CD4-positive, alpha-beta T cell treated with Interleukin-15 for 4 hours (primary cell): ENCODE data around the gene HACD4.
A peak's percentile ranks its signal among the peaks of the same experiment; 100 is the strongest.
"Not testable (repeated sequence)": the region's sequence is repeated elsewhere in the genome, so short reads cannot be mapped to it uniquely, and the experiment has no call there.

Source experiments
- DNase-seq: peaks from one replicate; pipeline ENCODE4 v3.0.0-alpha.2; 2020; ENCODE audit warnings: low spot score

HACD4 gene

DNA sequence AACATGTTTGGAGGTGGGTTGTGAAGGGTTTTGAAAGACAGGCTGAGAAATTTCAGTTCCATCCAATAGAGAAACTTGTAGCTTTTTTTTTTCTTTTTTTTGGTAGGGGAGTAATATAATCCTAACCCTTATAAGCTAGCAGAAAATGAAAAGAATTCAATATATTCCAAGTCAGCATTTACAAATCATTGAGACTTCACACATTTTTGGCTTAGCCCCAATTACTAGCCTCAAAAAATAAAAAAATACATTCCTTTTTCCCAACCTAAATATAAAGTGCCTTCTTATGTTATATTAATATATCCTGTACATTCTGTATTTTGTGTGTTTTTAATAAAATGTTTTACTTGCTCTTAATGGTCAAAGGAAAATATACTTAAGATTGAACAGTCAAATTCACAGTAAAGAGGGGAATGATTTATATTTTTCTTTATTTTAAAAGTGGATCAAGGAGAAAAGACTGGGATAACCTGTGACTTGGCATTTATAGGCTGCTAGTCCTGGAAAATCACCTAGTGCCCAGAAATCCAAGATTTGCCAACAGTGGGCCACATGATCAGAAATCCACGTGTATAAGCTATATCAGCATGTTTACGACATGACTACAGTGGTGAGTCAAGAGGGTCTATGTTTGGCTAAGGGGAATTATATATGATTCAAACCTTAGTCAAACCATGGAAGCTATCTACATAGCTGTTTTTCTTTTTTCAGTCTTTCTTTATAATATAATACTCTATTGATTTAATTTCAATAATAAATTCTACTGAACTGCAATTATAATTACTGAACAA is 14.5 kb downstream of the HACD4 start:
- no peak for DNase-seq

DNA sequence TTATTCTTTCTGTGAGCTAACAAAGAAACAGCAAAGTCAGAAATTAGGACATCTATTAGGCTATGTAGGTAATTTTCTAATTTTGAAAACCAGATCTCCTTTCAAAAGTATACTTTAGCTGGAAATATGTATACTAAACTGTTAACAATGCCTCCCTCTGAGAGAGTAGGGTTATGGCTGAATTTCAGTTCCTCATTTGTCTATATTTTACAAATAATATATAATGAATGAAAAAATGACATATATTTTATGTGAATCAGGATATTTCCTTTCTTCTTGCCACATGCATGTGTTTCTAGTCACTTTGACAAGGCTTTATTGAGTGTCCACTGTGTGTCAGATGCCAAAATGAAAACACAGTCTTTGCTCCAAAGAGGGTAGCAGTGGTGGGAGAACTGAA is 15.4 kb downstream of the HACD4 start:
- DNase-seq, result no peak

- no peak for DNase-seq
These were observed 16.2 kb downstream of the HACD4 start for GRCh38 chr9:21015129-21015815.

DNA sequence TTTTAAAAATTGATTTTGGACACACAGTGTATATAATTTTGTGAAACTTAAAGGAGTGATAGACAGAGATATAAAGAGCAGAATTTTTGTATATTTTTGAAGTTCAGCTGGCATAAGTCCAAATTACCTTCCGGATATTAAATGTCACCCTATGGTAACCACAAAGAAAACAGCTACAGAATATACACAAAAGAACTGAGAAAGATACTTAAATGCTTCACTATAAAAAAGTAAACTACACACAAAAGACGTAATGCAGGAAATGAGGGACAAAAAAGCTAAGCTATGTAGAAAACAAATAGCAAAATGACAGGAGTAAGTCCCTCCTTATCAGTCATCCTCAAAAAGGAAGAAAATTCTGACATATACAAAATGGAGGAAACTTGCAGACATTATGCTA is 29.4 kb downstream of the HACD4 start:
- DNase-seq, result peak; percentile 14

GRCh38 chr9:21001581-21001980 is 29.9 kb downstream of the HACD4 start:
- peak; percentile 22 for DNase-seq

DNA sequence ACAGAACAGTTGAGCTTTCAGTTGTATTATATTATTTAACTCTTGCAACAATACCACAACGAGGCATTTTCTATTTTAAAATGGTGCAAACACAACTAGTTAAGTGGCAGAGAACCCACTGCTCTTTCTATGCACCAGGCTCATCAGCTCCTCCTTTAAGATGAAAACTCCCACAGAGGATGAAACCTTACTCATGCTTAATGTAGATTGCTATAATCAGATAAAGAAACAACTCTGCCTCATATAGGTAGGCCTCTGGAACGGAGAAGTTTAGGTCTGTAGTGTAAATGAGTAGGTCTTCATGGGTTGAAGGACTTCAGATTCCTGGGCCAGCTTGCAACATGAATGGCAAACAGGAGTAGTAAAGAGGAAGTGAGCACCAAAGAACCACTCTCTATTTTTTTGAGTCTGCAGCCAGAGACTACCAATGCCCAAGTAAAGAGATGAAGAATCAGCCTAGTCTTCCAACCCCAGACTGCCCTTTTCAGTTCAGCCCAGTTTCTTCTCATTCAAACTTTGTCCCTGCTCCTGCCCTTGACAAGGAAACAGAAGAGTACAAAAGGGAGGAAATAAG is 33.9 kb downstream of the HACD4 start:
- peak; percentile 2 for DNase-seq

DNA sequence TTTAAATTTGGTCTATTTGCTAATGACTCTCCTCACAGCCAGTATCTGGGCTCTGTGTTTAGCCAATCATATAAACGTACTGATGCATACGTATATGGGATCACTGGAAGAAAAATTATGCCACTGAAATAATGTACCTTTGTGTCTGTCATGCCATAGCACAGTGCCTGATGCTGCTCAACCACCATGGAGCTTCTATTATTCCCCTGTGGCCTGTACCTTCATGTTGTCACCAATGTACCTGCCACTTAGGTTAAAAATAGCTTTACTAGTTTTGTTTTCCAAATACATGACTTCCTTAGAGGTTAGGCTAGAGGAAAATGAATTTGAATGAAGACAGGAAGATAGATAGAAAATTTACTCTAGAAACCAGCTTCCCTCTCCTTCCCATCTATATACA is 34.6 kb downstream of the HACD4 start:
- no peak for DNase-seq

- DNase-seq, result no peak
These were observed 35.8 kb downstream of the HACD4 start for GRCh38 chr9:20995616-20996015.

DNA sequence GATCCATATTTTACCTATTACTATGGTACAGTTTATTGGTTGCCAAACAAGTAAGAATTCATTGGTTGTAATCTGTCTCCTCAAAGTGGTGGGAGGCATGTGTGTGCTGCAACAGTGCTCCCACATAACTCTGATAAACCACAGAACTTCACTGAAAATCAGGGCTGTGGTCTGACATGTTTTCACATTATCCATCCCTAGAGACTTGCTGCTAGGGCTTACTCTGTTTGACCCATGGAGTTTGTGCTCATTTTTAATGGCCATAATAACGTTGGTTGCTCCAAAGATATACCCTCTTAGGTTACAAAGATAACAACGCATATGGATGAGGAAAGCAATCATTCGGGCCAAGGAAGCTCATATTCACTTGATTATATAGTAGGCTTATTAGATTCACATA is 37.0 kb downstream of the HACD4 start:
- no peak for DNase-seq

- DNase-seq, result peak; percentile 11
These were observed 40.6 kb downstream of the HACD4 start for GRCh38 chr9:20990867-20991266.

DNA sequence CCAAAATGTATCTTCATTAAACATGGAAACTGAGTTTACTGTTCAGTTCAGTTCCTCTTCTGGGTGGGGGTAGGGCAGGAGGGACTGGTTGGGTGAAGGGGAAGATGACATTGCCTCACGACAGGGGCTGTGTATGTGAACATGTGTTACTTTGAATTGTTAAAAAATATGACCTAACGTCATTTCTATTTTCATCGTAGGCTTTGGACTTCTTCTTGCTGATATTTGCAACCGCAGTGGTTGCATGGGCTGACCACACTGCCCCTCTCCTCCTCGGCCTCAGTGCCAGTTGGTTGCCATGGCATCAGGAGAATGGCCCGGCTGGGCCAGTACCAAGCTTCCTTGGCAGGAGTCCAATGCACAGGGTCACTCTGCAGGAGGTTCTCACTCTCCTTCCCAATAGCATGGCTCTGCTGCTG is 41.5 kb downstream of the HACD4 start:
- no peak for DNase-seq

GRCh38 chr9:20988671-20989315 is 42.6 kb downstream of the HACD4 start:
- DNase-seq, result no peak

GRCh38 chr9:20988061-20988460 is 43.4 kb downstream of the HACD4 start:
- no peak for DNase-seq

GRCh38 chr9:20987521-20987920 is 43.9 kb downstream of the HACD4 start:
- no peak for DNase-seq

DNA sequence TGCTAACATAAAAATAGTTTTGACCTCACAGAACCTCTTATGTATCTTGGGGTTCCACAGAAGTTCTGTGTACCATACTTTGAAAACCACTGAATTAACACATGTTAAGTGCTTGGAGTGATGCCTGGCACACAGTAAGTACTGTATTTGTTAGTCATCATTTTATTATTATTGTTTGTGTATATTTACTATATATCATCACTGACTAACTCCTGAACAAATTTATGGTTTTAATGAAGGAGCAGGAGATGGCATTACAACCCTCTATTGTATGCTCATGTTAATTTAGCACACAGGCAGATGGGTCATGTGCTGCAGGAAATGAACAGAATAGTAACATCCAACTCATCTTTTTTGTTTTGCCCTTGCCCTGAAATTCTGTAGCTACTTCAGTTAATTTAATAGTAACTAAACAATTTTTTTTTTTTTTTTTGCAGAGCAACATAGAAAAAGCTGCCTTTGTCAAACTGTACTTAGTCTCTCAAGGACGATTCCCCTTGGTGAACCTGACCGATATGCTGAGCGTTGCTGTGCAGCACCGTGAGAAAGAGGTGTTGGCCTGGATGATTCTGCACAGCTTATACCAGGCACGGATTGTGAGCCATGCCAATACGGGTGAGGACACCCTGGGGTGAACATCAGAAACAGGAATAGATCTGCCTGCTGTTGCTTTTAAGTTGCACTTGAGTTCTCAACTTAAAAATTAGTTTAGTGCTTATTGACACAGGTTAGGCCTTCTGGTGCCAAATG is 45.4 kb downstream of the HACD4 start:
- no peak for DNase-seq

- DNase-seq, result no peak
These were observed 46.9 kb downstream of the HACD4 start for GRCh38 chr9:20984506-20984905.

GRCh38 chr9:20981486-20981885 is 50.0 kb downstream of the HACD4 start:
- no peak for DNase-seq

- no peak for DNase-seq
These were observed 50.5 kb downstream of the HACD4 start for GRCh38 chr9:20980832-20981455.

GRCh38 chr9:20978249-20978648 is 53.2 kb downstream of the HACD4 start:
- DNase-seq, result no peak

GRCh38 chr9:20974191-20974938 is 57.1 kb downstream of the HACD4 start:
- not testable (repeated sequence) for DNase-seq
